NB4 (cell line): ENCODE data around the gene C2CD3.

Experiments
- CTCF ChIP-seq: IDR thresholded peaks from one replicate; pipeline ENCODE4 v1.5.1; 2012; ENCODE audit warnings: low read depth, low read length
- POLR2A ChIP-seq: IDR thresholded peaks from 2 replicates; pipeline ENCODE4 v1.6.1; 2011; ENCODE audit warnings: mild to moderate bottlenecking; ENCODE audit not compliant: insufficient read length; ENCODE audit errors: extremely low read depth
- TF ChIP-seq, protein P1 (sequence below): IDR thresholded peaks from 2 replicates; pipeline ENCODE4 v1.6.1; 2011; ENCODE audit warnings: low read depth, low read length

DNA sequence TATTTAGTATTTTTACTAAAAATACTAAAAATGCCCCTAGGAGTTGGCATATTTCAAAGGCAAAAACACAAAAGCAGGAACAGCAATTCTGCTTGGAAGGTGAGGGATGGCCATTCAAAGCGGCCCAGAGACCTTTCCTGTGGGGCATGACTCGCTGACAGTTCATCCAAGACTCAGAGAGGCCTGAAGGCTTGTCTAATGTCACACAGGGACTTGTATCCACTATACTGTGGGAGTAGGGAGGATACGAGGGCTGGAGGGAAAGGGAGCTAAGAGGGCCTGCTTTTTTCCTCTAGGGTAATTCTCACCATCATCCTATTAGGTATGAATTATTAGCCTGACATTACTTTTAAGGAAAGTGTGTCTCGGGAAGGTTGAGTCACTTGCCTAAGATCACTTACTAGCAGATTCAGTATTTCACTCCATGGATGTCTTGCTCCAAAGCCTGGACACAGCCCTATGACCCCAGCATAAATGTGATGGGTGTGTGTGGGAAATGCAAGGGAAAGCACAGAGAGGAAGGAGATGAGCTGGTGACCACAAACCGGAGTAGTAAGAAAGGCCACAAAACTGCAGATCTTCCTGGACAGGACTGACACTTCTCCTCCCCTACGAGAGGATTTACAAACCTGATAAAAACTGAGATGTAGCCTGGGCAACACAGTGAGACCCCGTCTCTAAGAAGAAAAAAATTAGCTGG, 145.2 kb downstream of the C2CD3 start:
- TF ChIP-seq CTCF = no peak
- TF ChIP-seq POLR2A = no peak
- TF ChIP-seq, protein P1, sequence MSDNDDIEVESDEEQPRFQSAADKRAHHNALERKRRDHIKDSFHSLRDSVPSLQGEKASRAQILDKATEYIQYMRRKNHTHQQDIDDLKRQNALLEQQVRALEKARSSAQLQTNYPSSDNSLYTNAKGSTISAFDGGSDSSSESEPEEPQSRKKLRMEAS = no peak
